HG03571 (cell line): Measurements from ENCODE around the gene LSM14B.
"Not testable (repeated sequence)": the region's sequence is repeated elsewhere in the genome, so short reads cannot be mapped to it uniquely, and the experiment has no call there.

Experiments
- ATAC-seq: cut with Tn5 transposase; IDR thresholded peaks from one replicate; pipeline ENCODE4 v1.9.1; 2021; ENCODE audit not compliant: unreplicated experiment

The LSM14B gene

DNA sequence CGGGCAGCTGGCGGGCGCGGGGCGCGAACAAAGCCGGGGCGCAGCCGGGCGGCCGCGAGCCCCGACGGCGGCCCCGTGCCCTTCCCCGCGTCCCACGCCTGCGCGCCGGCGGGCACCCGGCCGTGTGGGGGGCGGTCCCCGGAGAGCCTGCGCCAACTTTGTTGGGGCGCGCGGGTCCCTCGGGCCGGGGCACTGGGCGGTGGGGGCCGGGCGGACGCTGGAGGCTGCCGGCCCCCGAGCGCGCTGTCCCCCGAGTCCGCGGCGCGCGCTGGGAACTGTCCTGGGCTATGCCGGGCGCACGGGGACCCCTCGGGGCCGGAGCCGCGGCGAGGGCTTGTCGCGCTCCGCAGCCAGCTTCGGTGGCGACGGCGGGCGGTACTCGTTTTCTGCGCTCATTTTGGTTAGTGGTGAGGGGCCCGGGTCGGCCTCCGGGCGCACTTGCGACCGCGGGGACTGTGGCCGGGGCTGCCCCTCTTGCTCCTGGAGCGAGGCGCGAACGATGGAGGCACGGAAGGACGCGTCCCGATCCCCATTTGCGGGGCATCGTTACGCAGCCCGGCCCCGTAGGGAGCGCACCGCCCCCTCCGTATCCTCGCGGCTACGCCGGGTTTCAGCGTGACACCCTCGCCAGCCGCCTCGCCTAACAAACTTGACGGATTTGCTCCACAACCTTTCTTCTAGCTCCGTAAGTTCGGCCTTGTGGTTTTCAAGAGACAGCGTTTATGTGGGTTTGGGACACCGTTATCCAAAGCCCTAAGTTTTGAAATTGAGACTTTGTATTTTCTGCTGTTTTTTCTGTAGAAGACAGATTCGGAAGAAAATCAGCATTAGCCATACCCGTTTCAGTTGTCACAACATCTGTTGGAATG lies 21.9 kb downstream of the LSM14B start:
- peak; percentile 25 for ATAC-seq

DNA sequence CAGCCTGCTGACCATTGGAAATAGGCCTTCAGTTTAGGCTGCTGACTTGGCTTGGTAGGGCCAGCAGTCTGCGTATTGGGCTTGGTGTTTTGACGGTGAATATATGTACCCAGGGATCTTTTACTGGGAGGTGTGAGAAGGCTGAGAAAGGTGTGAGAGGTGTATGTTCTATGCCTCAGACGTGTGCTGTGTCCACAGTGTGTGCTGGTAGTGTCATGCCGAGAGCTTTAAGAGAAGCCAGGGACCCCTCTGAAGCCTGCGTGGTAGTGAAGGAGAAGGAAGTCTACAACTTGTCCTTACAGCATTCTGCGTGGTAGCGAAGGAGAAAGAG lies 23.4 kb downstream of the LSM14B start:
- ATAC-seq, result no peak

GRCh38 chr20:62146019-62146755 lies 23.9 kb downstream of the LSM14B start:
- ATAC-seq, result no peak

DNA sequence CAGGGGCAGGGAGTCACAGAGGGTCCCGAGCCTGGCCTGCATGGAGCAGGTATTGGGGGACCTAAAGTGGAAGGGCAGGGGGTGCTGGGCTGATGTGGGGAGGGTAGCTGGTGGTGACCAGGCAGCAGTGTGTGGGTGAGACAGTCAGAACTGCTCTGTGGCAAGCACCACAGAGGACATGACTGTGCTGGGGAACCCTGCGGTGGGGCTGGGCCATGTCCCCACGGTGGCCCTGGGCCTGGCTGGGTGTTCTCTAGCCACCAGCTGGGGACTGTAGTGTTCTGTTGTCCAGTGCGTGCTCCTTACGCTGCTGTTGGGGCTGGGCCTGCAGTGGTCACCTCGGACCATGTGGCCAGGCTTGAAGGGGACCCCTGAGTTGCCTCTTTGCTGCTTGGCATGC lies 24.9 kb downstream of the LSM14B start:
- ATAC-seq, result no peak

DNA sequence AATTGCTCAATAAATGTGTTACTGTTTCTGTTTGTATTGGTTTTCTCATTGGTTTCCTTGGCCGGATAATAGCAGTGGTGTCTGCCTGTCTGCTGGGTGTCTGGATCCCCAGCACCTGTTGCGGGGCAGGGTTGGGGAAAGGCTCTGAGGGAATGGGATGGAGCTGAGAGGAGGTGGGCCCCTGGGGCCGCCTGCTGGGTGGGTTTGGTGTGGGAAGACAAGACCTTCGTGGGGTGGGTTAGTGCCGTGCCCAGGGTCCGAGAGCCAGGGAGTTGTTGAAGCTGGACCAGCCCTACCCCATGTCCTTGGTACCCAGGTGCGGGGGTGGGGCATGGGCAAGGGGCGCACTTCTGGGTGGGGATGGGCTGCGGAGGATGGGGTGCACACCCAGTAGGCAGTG lies 25.3 kb downstream of the LSM14B start:
- no peak for ATAC-seq

GRCh38 chr20:62148383-62148782 lies 26.1 kb downstream of the LSM14B start:
- not testable (repeated sequence) for ATAC-seq

- no peak for ATAC-seq
Measured at GRCh38 chr20:62148908-62149314, 26.6 kb downstream of the LSM14B start.

- ATAC-seq, result no peak
Measured at GRCh38 chr20:62149532-62150309, 27.4 kb downstream of the LSM14B start.

GRCh38 chr20:62150310-62150575 lies 28.0 kb downstream of the LSM14B start:
- no peak for ATAC-seq

DNA sequence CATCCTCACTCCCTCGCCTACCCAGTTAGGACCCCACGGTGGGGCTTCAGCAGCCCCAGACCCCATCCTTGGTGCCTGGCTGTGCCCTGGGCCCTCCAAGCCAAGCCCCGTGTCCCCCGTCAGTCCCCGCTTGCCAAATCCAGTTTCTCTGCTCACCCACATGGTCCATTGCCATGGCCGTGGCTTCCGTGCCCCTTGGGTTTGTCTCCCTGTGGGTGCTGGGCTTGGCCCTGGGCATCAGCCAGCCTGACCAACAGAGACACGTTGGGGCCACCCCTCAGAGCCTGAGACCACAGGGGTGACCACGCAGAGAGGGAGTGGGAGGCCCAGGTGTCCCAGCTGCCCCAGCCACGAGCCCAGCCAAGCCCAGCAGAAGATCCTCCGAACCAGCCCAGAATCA lies 28.9 kb downstream of the LSM14B start:
- no peak for ATAC-seq

DNA sequence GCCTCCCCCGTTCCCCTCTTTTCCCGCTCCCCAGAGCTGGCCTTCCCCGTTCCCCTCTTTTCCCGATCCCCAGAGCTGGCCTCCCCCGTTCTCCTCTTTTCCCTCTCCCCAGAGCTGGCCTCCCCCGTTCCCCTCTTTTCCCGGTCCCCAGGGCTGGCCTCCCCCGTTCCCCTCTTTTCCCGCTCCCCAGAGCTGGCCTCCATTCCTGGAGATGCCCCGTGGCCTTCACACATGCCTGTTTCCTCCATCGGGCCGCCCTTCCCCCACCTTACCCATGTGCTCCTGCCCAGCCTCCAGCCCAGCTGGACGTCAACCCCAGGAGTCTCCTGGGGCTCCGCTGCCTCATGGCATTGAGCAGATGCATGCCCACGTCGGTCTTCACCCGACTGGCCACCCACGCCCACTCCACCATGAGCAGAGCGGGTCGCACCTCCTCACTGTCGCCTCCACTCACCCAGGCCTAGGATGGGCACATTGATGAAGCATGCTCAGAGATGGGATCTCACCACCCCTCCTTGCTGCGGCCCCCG lies 29.6 kb downstream of the LSM14B start:
- no peak for ATAC-seq

GRCh38 chr20:62155428-62156253 lies 33.4 kb downstream of the LSM14B start:
- no peak for ATAC-seq

DNA sequence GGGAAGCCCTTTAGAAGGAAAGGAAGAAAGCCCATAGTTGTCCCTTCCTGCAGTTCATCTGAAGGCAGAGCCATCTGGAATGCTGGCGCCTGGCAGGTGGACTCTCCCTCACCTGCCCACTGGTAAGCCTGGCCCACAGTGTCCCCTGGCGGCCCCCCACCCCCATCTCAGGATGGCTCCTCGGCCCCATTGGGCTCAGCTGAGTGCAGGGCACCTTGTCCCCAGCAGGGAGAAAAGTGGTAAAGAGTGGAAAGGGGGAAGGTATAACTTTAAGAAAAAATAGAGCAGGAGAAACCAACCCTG lies 33.9 kb downstream of the LSM14B start:
- no peak for ATAC-seq

DNA sequence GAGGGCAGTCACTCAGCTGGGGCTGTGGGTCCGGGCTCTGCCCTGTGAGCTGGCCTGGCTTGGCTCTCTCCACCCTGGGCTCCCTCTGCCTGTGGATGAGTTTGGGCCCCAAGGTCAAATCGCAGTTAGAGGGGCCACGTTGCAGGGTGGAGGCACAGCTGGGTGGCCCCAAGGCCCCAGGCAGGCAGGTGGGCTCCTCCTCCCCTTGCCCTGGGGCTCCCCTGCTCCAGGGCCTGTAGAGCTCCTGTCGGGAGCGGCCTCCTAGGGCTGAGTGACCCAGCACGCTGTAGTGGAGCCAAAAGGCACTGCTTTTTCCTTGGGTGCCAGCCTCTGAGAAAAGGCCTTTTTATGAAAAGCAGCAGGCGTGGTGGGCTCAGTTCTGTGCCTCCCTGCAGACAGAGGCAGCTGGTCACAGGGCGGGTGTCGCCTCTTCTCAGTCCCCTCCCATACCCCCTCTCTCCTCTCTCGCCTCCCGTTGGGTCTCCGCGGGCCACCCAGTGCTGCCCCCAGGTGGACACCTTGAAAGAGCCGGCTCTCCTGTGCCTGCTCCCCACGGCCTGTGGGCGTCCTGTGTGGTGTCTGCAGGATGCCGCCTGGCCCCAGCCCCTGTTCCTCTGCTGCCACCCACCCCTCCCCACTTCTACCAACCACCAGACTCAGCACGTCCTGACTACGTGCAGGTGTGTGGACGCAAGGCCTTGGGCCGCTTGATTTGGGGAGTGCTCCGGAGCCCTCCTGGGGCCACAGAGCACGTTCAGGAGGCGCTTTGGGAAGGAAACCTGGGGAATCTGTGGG lies 34.5 kb downstream of the LSM14B start:
- peak; percentile 78 for ATAC-seq

- ATAC-seq, result no peak
Measured at GRCh38 chr20:62157387-62158087, 35.3 kb downstream of the LSM14B start.

GRCh38 chr20:62158088-62158400 lies 35.8 kb downstream of the LSM14B start:
- no peak for ATAC-seq

GRCh38 chr20:62158541-62158940 lies 36.3 kb downstream of the LSM14B start:
- ATAC-seq, result no peak

GRCh38 chr20:62159052-62159451 lies 36.8 kb downstream of the LSM14B start:
- no peak for ATAC-seq

DNA sequence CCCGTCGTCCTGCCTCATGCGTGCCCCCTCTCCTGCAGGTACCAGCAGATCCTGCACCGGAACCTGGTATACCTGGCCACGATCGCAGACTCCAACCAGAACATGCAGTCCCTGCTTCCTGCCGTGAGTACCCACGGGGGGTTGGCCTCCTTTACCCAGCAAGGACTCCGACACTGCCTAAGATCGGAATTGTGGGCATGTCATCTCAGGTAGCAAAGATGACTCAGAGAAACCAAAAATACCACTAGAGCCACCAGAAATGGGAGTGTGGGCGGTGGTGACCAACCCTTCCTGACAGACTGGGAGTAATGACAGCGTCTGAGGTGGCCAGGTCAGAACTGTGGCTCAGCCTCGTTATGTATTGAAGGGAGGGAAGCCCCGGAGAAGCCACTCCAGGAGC lies 37.6 kb downstream of the LSM14B start:
- no peak for ATAC-seq

DNA sequence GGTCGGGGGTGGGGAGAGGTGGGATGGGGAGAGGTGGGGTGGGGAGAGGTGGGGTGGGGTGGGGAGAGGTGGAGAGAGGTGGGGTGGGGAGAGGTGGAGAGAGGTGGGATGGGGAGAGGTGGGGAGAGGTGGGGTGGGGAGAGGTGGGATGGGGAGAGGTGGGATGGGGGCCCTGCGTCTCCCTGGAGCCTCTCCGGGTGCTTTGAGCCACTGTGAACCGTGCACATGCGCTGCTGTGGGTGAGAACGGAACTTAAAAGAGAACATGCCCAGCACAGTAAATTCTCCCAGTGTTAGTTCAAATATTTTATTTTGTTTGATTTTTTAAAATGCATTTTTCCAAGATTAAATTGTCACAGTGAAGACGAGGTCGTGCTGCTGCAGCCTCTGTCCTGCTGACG lies 38.0 kb downstream of the LSM14B start:
- no peak for ATAC-seq
